Measurements from ENCODE around the gene CXCR4.
"Not testable (repeated sequence)": the region's sequence is repeated elsewhere in the genome, so short reads cannot be mapped to it uniquely, and the experiment has no call there.

The CXCR4 gene

GRCh38 chr2:136117391-136117841, 533 bp downstream of the CXCR4 start:
- H3K4me3 ChIP-seq (ENCODE audit: low read length) = peak overlapping the region; percentile 92
- no peak for DNase-seq (ENCODE audit: low read depth, low spot score)

GRCh38 chr2:136116813-136117390, 1.0 kb downstream of the CXCR4 start:
- peak; percentile 96 for DNase-seq (ENCODE audit: low read depth, low spot score)
- H3K4me3 ChIP-seq (ENCODE audit: low read length) = peak overlapping the region; percentile 92

- H3K4me3 ChIP-seq (ENCODE audit: low read length) = peak overlapping the region; percentile 92
- DNase-seq (ENCODE audit: low read depth, low spot score) = peak; percentile 88
These were observed 1.7 kb downstream of the CXCR4 start for GRCh38 chr2:136116151-136116812.

GRCh38 chr2:136115183-136115761, 2.7 kb downstream of the CXCR4 start:
- peak overlapping the region; percentile 92 for H3K4me3 ChIP-seq (ENCODE audit: low read length)
- DNase-seq (ENCODE audit: low read depth, low spot score) = no peak

- no peak for DNase-seq (ENCODE audit: low read depth, low spot score)
- no peak overlapping the region for H3K4me3 ChIP-seq (ENCODE audit: low read length)
These were observed 3.6 kb downstream of the CXCR4 start for GRCh38 chr2:136114382-136114781.

GRCh38 chr2:136113209-136113971, 4.6 kb downstream of the CXCR4 start:
- H3K4me3 ChIP-seq (ENCODE audit: low read length) = no peak overlapping the region
- DNase-seq (ENCODE audit: low read depth, low spot score) = no peak

GRCh38 chr2:136112317-136113208, 5.4 kb downstream of the CXCR4 start:
- H3K4me3 ChIP-seq (ENCODE audit: low read length) = no peak overlapping the region
- DNase-seq (ENCODE audit: low read depth, low spot score) = no peak

- no peak overlapping the region for H3K4me3 ChIP-seq (ENCODE audit: low read length)
- DNase-seq (ENCODE audit: low read depth, low spot score) = no peak
These were observed 6.2 kb downstream of the CXCR4 start for GRCh38 chr2:136111711-136112110.

GRCh38 chr2:136110526-136110925, 7.4 kb downstream of the CXCR4 start:
- H3K4me3 ChIP-seq (ENCODE audit: low read length) = no peak overlapping the region
- no peak for DNase-seq (ENCODE audit: low read depth, low spot score)

GRCh38 chr2:136108463-136108862, 9.5 kb downstream of the CXCR4 start:
- H3K4me3 ChIP-seq (ENCODE audit: low read length) = no peak overlapping the region
- DNase-seq (ENCODE audit: low read depth, low spot score) = no peak

- DNase-seq (ENCODE audit: low read depth, low spot score) = no peak
- H3K4me3 ChIP-seq (ENCODE audit: low read length) = no peak overlapping the region
These were observed 10.6 kb downstream of the CXCR4 start for GRCh38 chr2:136107051-136108033.

- H3K4me3 ChIP-seq (ENCODE audit: low read length) = no peak overlapping the region
- no peak for DNase-seq (ENCODE audit: low read depth, low spot score)
These were observed 11.4 kb downstream of the CXCR4 start for GRCh38 chr2:136106505-136106904.

GRCh38 chr2:136104977-136105376, 13.0 kb downstream of the CXCR4 start:
- no peak overlapping the region for H3K4me3 ChIP-seq (ENCODE audit: low read length)
- no peak for DNase-seq (ENCODE audit: low read depth, low spot score)

GRCh38 chr2:136101042-136101441, 16.9 kb downstream of the CXCR4 start:
- no peak overlapping the region for H3K4me3 ChIP-seq (ENCODE audit: low read length)
- DNase-seq (ENCODE audit: low read depth, low spot score) = no peak

- no peak overlapping the region for H3K4me3 ChIP-seq (ENCODE audit: low read length)
- no peak for DNase-seq (ENCODE audit: low read depth, low spot score)
These were observed 19.5 kb downstream of the CXCR4 start for GRCh38 chr2:136098441-136098840.

- DNase-seq (ENCODE audit: low read depth, low spot score) = no peak
- H3K4me3 ChIP-seq (ENCODE audit: low read length) = no peak overlapping the region
These were observed 24.4 kb downstream of the CXCR4 start for GRCh38 chr2:136093583-136093982.

- no peak overlapping the region for H3K4me3 ChIP-seq (ENCODE audit: low read length)
- DNase-seq (ENCODE audit: low read depth, low spot score) = no peak
These were observed 26.1 kb downstream of the CXCR4 start for GRCh38 chr2:136091899-136092298.

- not testable (repeated sequence) for DNase-seq (ENCODE audit: low read depth, low spot score); H3K4me3 ChIP-seq (ENCODE audit: low read length)
These were observed 30.0 kb downstream of the CXCR4 start for GRCh38 chr2:136087901-136088460.

Data from Jurkat, Clone E6-1 (cell line).